ENCODE data around the gene IL5RA. TPM values are rescaled to one million over a fixed set of nuclear protein-coding genes. Genes with fewer than 3 reads are reported as not detected.

IL5RA gene, protein sequence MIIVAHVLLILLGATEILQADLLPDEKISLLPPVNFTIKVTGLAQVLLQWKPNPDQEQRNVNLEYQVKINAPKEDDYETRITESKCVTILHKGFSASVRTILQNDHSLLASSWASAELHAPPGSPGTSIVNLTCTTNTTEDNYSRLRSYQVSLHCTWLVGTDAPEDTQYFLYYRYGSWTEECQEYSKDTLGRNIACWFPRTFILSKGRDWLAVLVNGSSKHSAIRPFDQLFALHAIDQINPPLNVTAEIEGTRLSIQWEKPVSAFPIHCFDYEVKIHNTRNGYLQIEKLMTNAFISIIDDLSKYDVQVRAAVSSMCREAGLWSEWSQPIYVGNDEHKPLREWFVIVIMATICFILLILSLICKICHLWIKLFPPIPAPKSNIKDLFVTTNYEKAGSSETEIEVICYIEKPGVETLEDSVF
- polyA plus RNA-seq (2013, experiment 1 of 4), result not detected
- polyA plus RNA-seq (2013, experiment 2 of 4), result not detected
- not detected for polyA plus RNA-seq (2013, experiment 3 of 4)
- not detected for polyA plus RNA-seq (2013, experiment 4 of 4)

DNA sequence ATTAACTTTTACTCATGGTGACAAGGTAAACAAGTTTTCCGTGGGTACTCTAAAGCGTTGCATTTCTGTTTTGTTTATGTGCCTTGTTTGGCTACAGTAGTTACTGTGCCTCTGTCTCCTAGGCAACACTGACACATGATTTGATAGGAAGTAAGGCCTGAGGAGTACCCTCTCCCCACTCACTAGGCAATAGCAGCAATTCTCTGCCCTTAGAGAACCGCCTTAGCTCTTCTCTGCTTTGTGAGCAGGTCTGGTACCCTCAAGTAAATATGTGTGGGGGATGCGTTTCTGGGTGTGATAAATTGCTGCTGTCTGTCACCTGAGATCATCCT is at the start of gene IL5RA:
TSS of gene IL5RA (minus strand) at position 76 of the 332 bp plus-strand sequence. CDS start 5,390 bp downstream, outside the sequence.
- Histone ChIP-seq H3K4me3 (ENCODE audit: insufficient read depth, low read depth, low read length) (no peak within 1 kb of the TSS), H3K9me3 (ENCODE audit: control insufficient read depth, low read length) (no peaks in the 10 kb centered on the region), H3K27me3 (ENCODE audit: control insufficient read depth, insufficient read depth, low read length, poor library complexity, severe bottlenecking) (no peaks in the 10 kb centered on the region), H3K4me1 (ENCODE audit: control insufficient read depth, insufficient read depth, low read length) (no peaks in the 10 kb centered on the region), H3K36me3 (ENCODE audit: control insufficient read depth, insufficient read depth, low read length) (no peaks in the 10 kb centered on the region), H3K27ac (ENCODE audit: insufficient read depth, low read depth, low read length, poor library complexity, severe bottlenecking) (no peak within 1 kb of the TSS)
- WGBS, 2 experiments, result 79 to 84% methylated on average over 4 of the region's 4 CpGs

DNA sequence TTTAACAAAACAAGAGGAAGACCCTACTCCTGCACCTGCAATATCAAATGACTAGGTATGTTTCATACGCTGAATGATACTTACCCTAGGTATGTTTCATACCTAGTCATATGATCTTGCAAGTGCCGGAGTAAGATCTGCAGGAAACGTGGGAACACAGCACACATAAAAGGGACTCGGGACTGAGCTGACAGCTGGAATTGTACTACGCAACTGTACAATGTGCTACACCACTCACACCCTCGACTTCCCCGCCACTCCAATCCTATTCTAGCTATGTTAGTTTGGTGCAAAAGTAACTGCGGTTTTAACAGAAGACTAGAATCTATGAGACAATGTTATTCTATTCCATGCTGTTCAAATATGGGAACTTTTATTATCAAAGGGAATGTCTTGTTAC is 47.3 kb upstream of the IL5RA start:
- 93 to 97% methylated on average over 8 of the region's 8 CpGs for WGBS, 2 experiments
- Histone ChIP-seq H3K27me3 (ENCODE audit: control insufficient read depth, insufficient read depth, low read length, poor library complexity, severe bottlenecking) (no peaks in the 10 kb centered on the region), H3K36me3 (ENCODE audit: control insufficient read depth, insufficient read depth, low read length) (peaks cover 14% of the 10 kb centered on the region), H3K4me1 (ENCODE audit: control insufficient read depth, insufficient read depth, low read length) (no peaks in the 10 kb centered on the region), H3K9me3 (ENCODE audit: control insufficient read depth, low read length) (no peaks in the 10 kb centered on the region), H3K4me3 (ENCODE audit: insufficient read depth, low read depth, low read length) (no peak overlapping the region), H3K27ac (ENCODE audit: insufficient read depth, low read depth, low read length, poor library complexity, severe bottlenecking) (no peak overlapping the region)

DNA sequence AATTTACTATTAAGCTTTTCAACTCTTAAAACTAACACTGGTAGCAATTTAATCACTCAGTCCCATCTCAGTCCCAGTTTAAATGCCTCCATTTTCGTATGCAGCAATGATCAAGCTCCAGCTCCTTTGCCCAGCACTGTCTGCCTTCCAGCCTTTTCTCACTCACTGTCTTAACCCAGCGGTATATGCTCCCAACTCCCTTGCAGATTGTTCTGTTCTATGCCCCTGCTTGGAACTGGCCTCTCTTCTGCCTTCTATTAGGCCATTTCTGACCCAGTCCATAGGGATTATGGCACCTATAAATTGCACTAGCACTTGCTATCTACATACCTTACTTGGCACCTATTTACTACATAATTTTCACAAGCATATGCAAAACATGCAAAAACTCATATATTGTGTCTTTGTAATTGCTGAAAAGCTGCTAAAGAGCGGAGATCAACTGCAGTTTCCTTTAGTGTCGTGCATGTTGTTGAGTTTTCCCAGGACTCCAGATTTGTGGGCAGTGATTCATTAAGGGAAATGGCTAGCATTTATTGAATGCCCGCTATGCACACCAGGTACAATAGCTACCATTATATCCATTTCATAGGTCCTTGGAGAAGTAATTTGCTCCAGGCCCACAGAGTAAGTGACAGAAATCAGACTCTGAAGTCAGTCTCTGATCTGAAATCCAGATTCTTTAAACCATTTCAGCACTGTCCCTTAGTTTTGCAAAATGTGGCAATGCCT is 44.9 kb upstream of the IL5RA start:
- WGBS, 2 experiments, result 91% methylated on average over 5 of the region's 5 CpGs
- no peaks in the 10 kb centered on the region for H3K27me3 ChIP-seq (ENCODE audit: control insufficient read depth, insufficient read depth, low read length, poor library complexity, severe bottlenecking)
- H3K4me3 ChIP-seq (ENCODE audit: insufficient read depth, low read depth, low read length), result no peak overlapping the region
- no peaks in the 10 kb centered on the region for H3K9me3 ChIP-seq (ENCODE audit: control insufficient read depth, low read length)
- no peak overlapping the region for H3K27ac ChIP-seq (ENCODE audit: insufficient read depth, low read depth, low read length, poor library complexity, severe bottlenecking)
- H3K4me1 ChIP-seq (ENCODE audit: control insufficient read depth, insufficient read depth, low read length), result no peaks in the 10 kb centered on the region
- H3K36me3 ChIP-seq (ENCODE audit: control insufficient read depth, insufficient read depth, low read length), result peaks cover 19% of the 10 kb centered on the region

DNA sequence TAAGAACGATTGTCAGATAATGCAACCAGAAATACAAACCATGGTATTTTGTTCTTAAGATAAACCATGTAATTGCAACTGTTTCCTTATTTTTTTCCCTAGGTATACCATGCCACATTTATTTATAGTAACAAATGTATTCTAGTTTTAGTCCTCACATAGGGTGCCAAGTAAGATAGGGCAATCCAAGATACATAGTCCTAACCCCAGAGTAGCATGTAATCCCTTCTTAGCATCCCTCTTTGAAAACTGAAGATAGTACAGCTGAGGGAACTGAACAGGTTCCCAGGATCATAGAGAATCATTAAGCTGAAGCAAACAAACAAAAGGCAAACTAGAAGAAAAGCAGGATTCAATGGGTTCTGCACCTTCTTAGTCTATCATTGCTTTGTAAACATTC is 41.3 kb upstream of the IL5RA start:
- WGBS, 2 experiments, result 100% methylated on average over 1 of the region's 1 CpG
- peaks cover 24% of the 10 kb centered on the region for H3K36me3 ChIP-seq (ENCODE audit: control insufficient read depth, insufficient read depth, low read length)

DNA sequence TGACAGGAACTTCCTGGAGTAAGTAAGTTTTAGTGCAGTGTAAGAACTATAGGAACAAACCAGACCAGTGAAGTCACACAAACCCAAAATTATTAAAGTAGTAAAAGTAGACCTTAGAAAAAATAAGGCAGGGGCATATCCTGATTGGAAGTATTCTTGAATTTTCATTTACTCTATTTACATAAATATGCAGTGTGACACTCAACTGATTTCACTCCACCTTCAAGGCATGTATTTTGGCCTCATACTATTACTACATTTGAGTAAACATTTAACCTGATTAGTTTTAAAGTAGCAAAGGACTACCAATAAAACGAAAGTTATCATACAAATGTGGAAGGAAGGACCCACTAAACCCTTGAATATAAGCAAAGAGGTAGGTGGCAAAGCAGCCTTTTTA is 39.4 kb upstream of the IL5RA start:
- Histone ChIP-seq H3K4me1 (ENCODE audit: control insufficient read depth, insufficient read depth, low read length) (no peaks in the 10 kb centered on the region), H3K27ac (ENCODE audit: insufficient read depth, low read depth, low read length, poor library complexity, severe bottlenecking) (no peak overlapping the region), H3K27me3 (ENCODE audit: control insufficient read depth, insufficient read depth, low read length, poor library complexity, severe bottlenecking) (no peaks in the 10 kb centered on the region), H3K36me3 (ENCODE audit: control insufficient read depth, insufficient read depth, low read length) (peaks cover 22% of the 10 kb centered on the region), H3K9me3 (ENCODE audit: control insufficient read depth, low read length) (no peaks in the 10 kb centered on the region), H3K4me3 (ENCODE audit: insufficient read depth, low read depth, low read length) (no peak overlapping the region)
- WGBS, 2 experiments, result 100% methylated on average over 1 of the region's 1 CpG; no CpG with 5 or more reads in 1 of the 2 experiments

More for the DNA sequence above, 41.3 kb upstream of the IL5RA start:
- Histone ChIP-seq H3K4me3 (ENCODE audit: insufficient read depth, low read depth, low read length) (no peak overlapping the region), H3K4me1 (ENCODE audit: control insufficient read depth, insufficient read depth, low read length) (no peaks in the 10 kb centered on the region), H3K9me3 (ENCODE audit: control insufficient read depth, low read length) (no peaks in the 10 kb centered on the region), H3K27me3 (ENCODE audit: control insufficient read depth, insufficient read depth, low read length, poor library complexity, severe bottlenecking) (no peaks in the 10 kb centered on the region), H3K27ac (ENCODE audit: insufficient read depth, low read depth, low read length, poor library complexity, severe bottlenecking) (no peak overlapping the region)

DNA sequence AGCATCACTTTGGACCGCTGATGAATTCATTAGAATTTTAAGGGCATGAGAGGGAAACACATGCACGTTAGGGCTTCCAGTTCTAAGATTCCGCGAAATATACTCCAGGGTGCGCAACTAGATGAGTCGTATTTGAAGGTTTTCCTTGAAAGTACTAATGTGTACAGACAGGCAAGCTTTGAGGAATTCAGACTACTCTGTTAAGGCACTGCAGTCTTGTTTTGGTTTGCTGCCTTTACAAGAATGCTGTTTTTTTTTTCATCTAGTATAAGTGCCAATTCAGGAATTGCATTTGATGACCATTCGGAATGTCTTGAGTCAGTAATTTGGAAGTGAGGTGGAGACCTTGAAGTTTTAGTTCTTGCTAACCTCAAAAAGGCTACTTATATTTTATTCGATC is 35.7 kb upstream of the IL5RA start:
- peaks cover 20% of the 10 kb centered on the region for H3K36me3 ChIP-seq (ENCODE audit: control insufficient read depth, insufficient read depth, low read length)
- no peak overlapping the region for H3K4me3 ChIP-seq (ENCODE audit: insufficient read depth, low read depth, low read length)
- no peak overlapping the region for H3K27ac ChIP-seq (ENCODE audit: insufficient read depth, low read depth, low read length, poor library complexity, severe bottlenecking)
- H3K9me3 ChIP-seq (ENCODE audit: control insufficient read depth, low read length), result no peaks in the 10 kb centered on the region
- H3K27me3 ChIP-seq (ENCODE audit: control insufficient read depth, insufficient read depth, low read length, poor library complexity, severe bottlenecking), result no peaks in the 10 kb centered on the region
- WGBS, 2 experiments, result 97% methylated on average over 7 to 8 of the region's 8 CpGs
- H3K4me1 ChIP-seq (ENCODE audit: control insufficient read depth, insufficient read depth, low read length), result no peaks in the 10 kb centered on the region

DNA sequence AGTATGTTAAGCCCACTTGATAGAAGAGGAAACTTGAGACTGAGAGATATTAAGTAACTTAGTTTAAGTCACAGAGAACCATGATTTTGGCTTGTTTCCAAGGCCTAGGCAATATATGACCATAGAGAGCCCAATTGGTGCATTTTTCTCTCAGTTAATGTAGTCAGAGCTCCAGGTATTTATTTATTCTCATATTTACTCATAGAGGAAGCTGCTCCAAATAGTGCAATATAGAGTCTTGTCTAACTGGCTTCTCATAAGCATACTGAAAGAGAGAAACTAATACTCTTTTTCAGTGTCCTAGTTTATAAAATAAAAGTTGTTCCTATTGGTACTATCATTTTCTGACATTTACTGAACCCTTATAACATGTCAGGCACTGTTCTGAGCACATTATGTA is 31.8 kb upstream of the IL5RA start:
- H3K36me3 ChIP-seq (ENCODE audit: control insufficient read depth, insufficient read depth, low read length), result peaks cover 20% of the 10 kb centered on the region
- no peaks in the 10 kb centered on the region for H3K9me3 ChIP-seq (ENCODE audit: control insufficient read depth, low read length)
- no peaks in the 10 kb centered on the region for H3K27me3 ChIP-seq (ENCODE audit: control insufficient read depth, insufficient read depth, low read length, poor library complexity, severe bottlenecking)
- H3K27ac ChIP-seq (ENCODE audit: insufficient read depth, low read depth, low read length, poor library complexity, severe bottlenecking), result no peak overlapping the region
- no peak overlapping the region for H3K4me3 ChIP-seq (ENCODE audit: insufficient read depth, low read depth, low read length)
- no peaks in the 10 kb centered on the region for H3K4me1 ChIP-seq (ENCODE audit: control insufficient read depth, insufficient read depth, low read length)

DNA sequence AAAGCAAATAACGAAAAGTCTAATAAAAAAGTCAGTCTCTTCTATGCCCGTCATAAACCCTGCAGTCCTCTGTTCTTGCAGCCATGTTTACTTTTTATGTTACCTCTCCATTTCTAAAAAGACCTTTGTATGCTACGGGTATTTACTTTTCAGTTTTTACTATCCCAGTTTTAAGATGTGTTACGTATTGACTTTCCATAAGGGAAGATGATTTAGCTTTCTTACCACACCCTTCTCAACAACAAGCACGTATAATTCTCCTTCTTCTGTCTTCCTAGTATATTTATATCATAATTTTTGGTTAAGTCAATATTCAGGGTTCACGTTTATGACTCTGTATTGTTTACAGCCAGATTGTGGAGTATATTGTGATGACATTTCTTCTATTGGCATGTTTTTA is 27.4 kb upstream of the IL5RA start:
- Histone ChIP-seq H3K27me3 (ENCODE audit: control insufficient read depth, insufficient read depth, low read length, poor library complexity, severe bottlenecking) (no peaks in the 10 kb centered on the region), H3K36me3 (ENCODE audit: control insufficient read depth, insufficient read depth, low read length) (peaks cover 13% of the 10 kb centered on the region), H3K27ac (ENCODE audit: insufficient read depth, low read depth, low read length, poor library complexity, severe bottlenecking) (no peak overlapping the region), H3K9me3 (ENCODE audit: control insufficient read depth, low read length) (no peaks in the 10 kb centered on the region), H3K4me3 (ENCODE audit: insufficient read depth, low read depth, low read length) (no peak overlapping the region), H3K4me1 (ENCODE audit: control insufficient read depth, insufficient read depth, low read length) (no peaks in the 10 kb centered on the region)
- WGBS, 2 experiments, result 95 to 97% methylated on average over 2 to 5 of the region's 6 CpGs

DNA sequence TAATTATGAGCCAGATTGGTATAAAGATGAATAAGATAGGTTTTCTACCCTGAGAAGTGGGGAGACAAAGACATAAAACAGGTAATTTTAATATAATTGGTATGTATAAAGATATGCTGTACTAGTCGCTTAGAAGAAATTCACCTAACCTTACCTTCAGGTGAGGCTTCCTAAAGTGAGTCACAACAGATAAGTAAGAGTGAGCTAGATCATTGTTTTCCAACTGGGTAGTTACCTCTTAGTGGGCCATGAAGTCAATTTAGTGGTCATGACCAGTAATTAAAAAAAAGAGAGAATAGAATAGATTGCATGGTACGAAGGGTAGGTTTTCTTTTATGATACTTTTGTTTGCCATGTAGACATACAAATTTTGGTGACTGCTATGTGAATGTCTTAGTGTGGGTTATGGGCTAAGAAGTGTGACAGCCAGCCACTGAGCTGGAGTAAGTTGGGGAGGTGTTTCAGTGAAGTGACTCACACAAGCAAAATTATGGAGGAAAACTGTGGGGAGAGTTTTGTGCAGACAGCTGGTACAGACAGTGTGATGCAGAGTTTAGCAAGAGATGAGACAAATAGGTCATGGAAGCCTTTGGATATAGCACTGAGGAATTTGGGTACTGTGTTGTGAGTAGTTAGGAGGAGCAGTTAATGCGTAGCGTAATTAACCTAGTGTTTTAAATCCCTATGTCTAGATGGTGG is 24.7 kb upstream of the IL5RA start:
- Histone ChIP-seq H3K36me3 (ENCODE audit: control insufficient read depth, insufficient read depth, low read length) (peaks cover 20% of the 10 kb centered on the region), H3K4me3 (ENCODE audit: insufficient read depth, low read depth, low read length) (no peak overlapping the region), H3K27me3 (ENCODE audit: control insufficient read depth, insufficient read depth, low read length, poor library complexity, severe bottlenecking) (no peaks in the 10 kb centered on the region), H3K9me3 (ENCODE audit: control insufficient read depth, low read length) (no peaks in the 10 kb centered on the region), H3K27ac (ENCODE audit: insufficient read depth, low read depth, low read length, poor library complexity, severe bottlenecking) (no peak overlapping the region), H3K4me1 (ENCODE audit: control insufficient read depth, insufficient read depth, low read length) (no peaks in the 10 kb centered on the region)
- WGBS, 2 experiments, result 94 to 99% methylated on average over 4 of the region's 4 CpGs

DNA sequence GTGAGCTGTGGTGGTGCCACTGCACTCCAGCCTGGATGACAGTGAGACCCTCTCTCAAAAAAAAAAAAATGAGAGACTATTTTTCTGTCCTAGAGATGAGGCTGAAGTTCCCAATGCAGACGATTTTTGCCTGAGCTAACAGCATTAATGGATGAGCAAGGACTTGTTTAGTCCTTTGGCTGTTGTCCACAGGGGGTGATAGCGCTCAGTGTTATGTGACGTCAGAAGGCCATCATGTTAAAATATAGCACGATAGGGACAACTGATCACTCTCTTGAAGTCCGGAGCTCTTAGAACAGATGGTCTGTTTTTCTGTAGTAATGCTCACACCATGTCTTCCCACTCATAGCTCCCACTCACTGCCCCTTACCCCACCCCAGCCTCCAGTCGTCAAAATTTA is 23.3 kb upstream of the IL5RA start:
- H3K27ac ChIP-seq (ENCODE audit: insufficient read depth, low read depth, low read length, poor library complexity, severe bottlenecking), result no peak overlapping the region
- no peaks in the 10 kb centered on the region for H3K9me3 ChIP-seq (ENCODE audit: control insufficient read depth, low read length)
- no peaks in the 10 kb centered on the region for H3K4me1 ChIP-seq (ENCODE audit: control insufficient read depth, insufficient read depth, low read length)
- WGBS, 2 experiments, result 96 to 97% methylated on average over 5 of the region's 6 CpGs
- H3K4me3 ChIP-seq (ENCODE audit: insufficient read depth, low read depth, low read length), result no peak overlapping the region
- no peaks in the 10 kb centered on the region for H3K27me3 ChIP-seq (ENCODE audit: control insufficient read depth, insufficient read depth, low read length, poor library complexity, severe bottlenecking)
- H3K36me3 ChIP-seq (ENCODE audit: control insufficient read depth, insufficient read depth, low read length), result peaks cover 23% of the 10 kb centered on the region

Measured in ectodermal cell (in vitro differentiated cells).